HCT116 (cell line): ENCODE results near the gene CDH3.

Experiments used
- CTCF ChIP-seq, 3 experiments: fragments of 200-600 bp in 1 of 3; sonication (generic) in 1 of 3; IDR thresholded peaks in 2 of 3; conservative IDR thresholded peaks in 1 of 3; 2 replicates each; pipeline ENCODE4 v1.5.1; 2012 to 2017; ENCODE audit warnings: low read depth in 2 of 3, low read length in 2 of 3, antibody characterized with exemption in 1 of 3, borderline replicate concordance in 1 of 3, control low read depth in 1 of 3, mild to moderate bottlenecking in 1 of 3, mixed read lengths in 1 of 3, mixed run types in 1 of 3, moderate library complexity in 1 of 3; ENCODE audit not compliant: insufficient read depth in 1 of 3
- REST ChIP-seq: IDR thresholded peaks from 2 replicates; pipeline ENCODE4 v1.6.1; 2012; ENCODE audit warnings: low read depth
- SIN3A ChIP-seq: IDR thresholded peaks from 2 replicates; pipeline ENCODE4 v1.6.1; 2012; ENCODE audit warnings: low read depth
- SP1 ChIP-seq: IDR thresholded peaks from 2 replicates; pipeline ENCODE4 v1.6.1; 2012; ENCODE audit warnings: low read depth

- TF ChIP-seq REST (no peak), CTCF (IDR thresholded peaks at IDR 0.05 in 2 of 3, conservative IDR thresholded peaks at IDR 0.05 in 1 of 3; ENCODE audit: borderline replicate concordance in 1 of 3, insufficient read depth in 1 of 3, low read depth in 2 of 3, low read length in 2 of 3) (no peak), SIN3A (no peak), SP1 (no peak)
Observed at GRCh38 chr16:68743664-68744063, 98.6 kb downstream of the CDH3 start.
